SU-DHL-6 (cell line): Measurements from ENCODE around the gene TAS2R13.

ENCODE experiments used
- CTCF ChIP-seq: fragments of 200-600 bp; sonication (generic); IDR thresholded peaks from one replicate; pipeline ENCODE4 v1.5.1; 2017; ENCODE audit warnings: antibody characterized with exemption, mild to moderate bottlenecking, low read length, moderate library complexity; ENCODE audit not compliant: insufficient read depth, poor library complexity, severe bottlenecking
- EZH2phosphoT487 ChIP-seq: fragments of 200-600 bp; sonication (generic), shearing (Covaris generic); conservative IDR thresholded peaks from 2 replicates; pipeline ENCODE4 v1.6.1; 2018; ENCODE audit warnings: mild to moderate bottlenecking, antibody characterized with exemption, low read length, moderate library complexity, mixed read lengths

- no peak for TF ChIP-seq CTCF
- no peak for TF ChIP-seq EZH2phosphoT487
Observed at GRCh38 chr12:10889226-10889625, 20.1 kb downstream of the TAS2R13 start.
